K562 (cell line): ENCODE measurements around the gene CDC20. TPM values are rescaled to one million over a fixed set of nuclear protein-coding genes. Genes with fewer than 3 reads are reported as not detected.

Experiments used
- FOXA1 ChIP-seq: fragments of 450-650 bp; IDR thresholded peaks from 2 replicates; pipeline ENCODE4 v1.6.1; 2016; ENCODE audit warnings: mild to moderate bottlenecking, borderline replicate concordance
- KDM1A ChIP-seq, 2 experiments: fragments of 450-650 bp; IDR thresholded peaks; 2 replicates each; pipeline ENCODE4 v1.6.1; 2016; ENCODE audit warnings: mild to moderate bottlenecking in 2 of 2
- POLR3A ChIP-seq: IDR thresholded peaks from 2 replicates; pipeline ENCODE4 v1.6.1; 2011; ENCODE audit warnings: borderline replicate concordance, mild to moderate bottlenecking, moderate library complexity; ENCODE audit not compliant: insufficient read length, insufficient read depth; ENCODE audit errors: extremely low read depth
- RREB1 ChIP-seq: fragments of 250-450 bp; sonication (Bioruptor Pico); IDR thresholded peaks from 2 replicates; pipeline ENCODE4 v1.4.0; 2020
- TAF15 ChIP-seq: fragments of 200-400 bp; formaldehyde crosslinking; IDR thresholded peaks from 2 replicates; pipeline ENCODE4 v1.6.1; 2017; ENCODE audit warnings: mild to moderate bottlenecking, low read depth, low read length, moderate library complexity
- UBTF ChIP-seq, 2 experiments: IDR thresholded peaks; 2 replicates each; pipeline ENCODE4 v1.6.1; 2012; ENCODE audit warnings: improper control_type of control experiment in 2 of 2, low read depth in 2 of 2, low read length in 2 of 2, borderline replicate concordance in 1 of 2
- ZNF668 ChIP-seq: fragments of 250-450 bp; sonication (Bioruptor Pico); IDR thresholded peaks from 2 replicates; pipeline ENCODE4 v1.8.0; 2022; ENCODE audit warnings: mild to moderate bottlenecking, inconsistent platforms
- polyA plus RNA-seq, 8 experiments: library from polyadenylated mRNA; depleted of rRNA in 4 of 8; stranded (reverse) in 5 of 8; unstranded in 3 of 8; fragments of >200 nt; fragmentation: Nextera tagmentation in 2 of 8; fragmentation: Illumina TruSeq in 1 of 8; extraction: Ambion mirVana in 2 of 8; extraction: Trizol in 1 of 8; gene quantifications; 2 replicates each; pipeline versions ENCODE4 v1.2.1 to v1.2.3, GENCODE V29; 2011 to 2014; ENCODE audit warnings: inconsistent platforms in 1 of 8, missing spikeins in 1 of 8
- total RNA-seq, 7 experiments: library from RNA; depleted of rRNA in 6 of 7; stranded (reverse); fragments of >200 nt in 6 of 7; fragmentation: Illumina TruSeq in 2 of 7; extraction: Trizol in 2 of 7; gene quantifications; 2 replicates each; pipeline versions ENCODE4 v1.2.1 to v1.2.3, GENCODE V29; 2011 to 2021; ENCODE audit warnings: low replicate concordance in 1 of 7

Gene CDC20
- total and polyA plus RNA-seq, 9 of the 15 experiments (the other 6 are each of a cell fraction or from before 2014, with no cell fraction given) = 45.2 to 224 (median 121) TPM

DNA sequence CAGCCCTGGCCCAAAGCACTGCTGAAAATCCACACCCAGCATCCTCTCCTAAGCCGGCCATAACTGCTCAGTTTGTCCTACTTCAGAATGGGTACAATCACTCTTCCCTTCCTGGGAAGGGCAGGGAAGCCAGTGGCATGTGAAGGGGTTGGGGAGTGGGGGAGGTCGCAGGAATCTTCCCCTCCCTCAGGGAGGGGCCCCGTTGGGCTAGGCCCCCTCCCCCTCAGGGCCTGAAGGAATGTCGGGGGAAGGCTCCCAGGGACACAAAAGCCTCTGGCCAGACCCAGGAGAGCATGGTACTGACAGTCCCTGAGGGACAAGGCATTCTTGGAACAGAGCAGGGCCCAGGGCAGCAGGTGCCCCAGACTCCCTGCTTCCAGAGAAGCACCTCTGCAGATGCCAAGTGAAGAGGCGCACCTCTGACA, 7.8 kb downstream of the CDC20 start (continued):
- TF ChIP-seq FOXA1 (no peak), TAF15 (no peak), POLR3A (no peak), ZNF668 (CRISPR knock-in tag) (no peak), KDM1A (IDR thresholded peaks at IDR 0.05) (peak in 1 of 2 experiments; percentile 42; a peak in 1 of 4 replicates), UBTF (IDR thresholded peaks at IDR 0.05; ENCODE audit: borderline replicate concordance in 1 of 2, low read depth in 2 of 2, low read length in 2 of 2) (no peak), RREB1 (CRISPR knock-in tag) (no peak)
- TF ChIP-seq, all 486 proteins: peak for 6
